HL-60/S4 treated with phorbol 12-myristate 13-acetate at 8.2 ng/mL for 4 days and 3 days (cell line): ENCODE data around the gene FANCC.

Source experiments
- in situ Hi-C: fragments of 300-500 bp; cut with MboI; formaldehyde crosslinking; loops from 2 replicates; pipeline ENCODE4 v1.15.0; 2022; ENCODE audit warnings: low sequenced_read_pairs

FANCC gene

DNA sequence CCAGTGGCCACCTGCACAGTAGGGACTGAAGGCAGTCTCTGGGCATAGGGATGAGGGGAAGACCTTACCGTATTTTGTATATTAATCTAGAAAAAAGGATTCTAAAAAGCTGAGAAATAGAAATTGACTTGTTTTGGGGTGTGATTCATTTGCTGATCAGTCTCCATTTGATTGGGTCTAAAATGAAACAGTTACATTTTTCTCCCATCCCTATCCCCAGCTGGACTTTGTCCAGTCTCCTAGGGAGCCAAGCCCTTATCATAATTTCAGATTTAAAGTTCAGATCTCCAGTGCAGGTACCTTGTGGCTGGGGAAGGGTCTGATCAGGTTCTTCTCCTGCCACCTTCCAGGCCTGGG, 240.8 kb downstream of the FANCC start:
- in situ Hi-C loops: no loop called here

DNA sequence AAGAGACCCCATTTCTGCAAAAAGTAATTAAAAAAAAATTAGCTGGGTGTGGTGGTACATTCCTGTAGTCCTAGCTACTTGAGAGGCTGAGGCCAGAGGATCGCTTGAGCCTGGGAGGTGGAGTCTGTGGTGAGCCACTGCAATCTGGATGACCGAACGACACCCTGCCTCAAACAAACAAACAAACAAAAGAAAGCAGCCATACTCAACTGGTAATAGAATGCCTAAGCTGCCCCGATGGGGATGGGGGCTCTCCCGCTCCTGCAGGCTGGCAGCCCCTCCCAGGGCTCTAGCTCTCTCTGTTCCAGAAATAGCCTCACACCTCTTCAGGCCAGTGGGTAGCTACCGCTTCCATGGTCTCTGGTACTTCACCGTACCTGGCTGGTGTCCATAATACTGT, 241.8 kb downstream of the FANCC start:
- in situ Hi-C loops: no loop called here

GRCh38 chr9:95074632-95075031, 242.9 kb downstream of the FANCC start:
- in situ Hi-C loops: no loop called here

- in situ Hi-C loops: no loop called here
Observed at GRCh38 chr9:95073918-95074317, 243.6 kb downstream of the FANCC start.

DNA sequence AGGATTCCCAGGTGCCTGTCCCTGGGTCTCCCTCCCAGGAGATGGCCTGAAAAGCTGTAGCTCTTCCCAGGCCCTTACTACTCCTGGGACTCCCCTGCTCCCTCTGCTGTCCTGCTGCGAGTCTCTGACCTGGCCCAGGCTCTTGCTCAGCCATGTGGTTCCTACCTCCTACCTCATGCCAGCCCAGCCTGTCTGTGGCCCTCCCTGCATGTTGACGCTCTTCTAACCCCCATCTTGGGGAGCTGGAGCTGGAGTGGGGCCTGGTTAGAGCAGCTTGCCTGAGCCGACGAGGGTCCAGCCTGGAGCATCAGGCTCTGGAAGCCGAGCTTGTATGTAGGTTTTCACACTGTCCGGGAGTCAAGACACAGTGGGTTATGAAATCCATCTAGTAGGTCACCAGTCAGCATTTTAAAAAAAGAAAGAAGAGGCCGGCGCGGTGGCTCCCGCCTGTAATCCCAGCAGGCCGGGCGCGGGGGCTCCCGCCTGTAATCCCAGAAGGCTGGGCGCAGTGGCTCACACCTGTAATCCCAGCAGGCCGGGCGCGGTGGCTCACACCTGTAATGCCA, 244.4 kb downstream of the FANCC start:
- in situ Hi-C loops: no loop called here

DNA sequence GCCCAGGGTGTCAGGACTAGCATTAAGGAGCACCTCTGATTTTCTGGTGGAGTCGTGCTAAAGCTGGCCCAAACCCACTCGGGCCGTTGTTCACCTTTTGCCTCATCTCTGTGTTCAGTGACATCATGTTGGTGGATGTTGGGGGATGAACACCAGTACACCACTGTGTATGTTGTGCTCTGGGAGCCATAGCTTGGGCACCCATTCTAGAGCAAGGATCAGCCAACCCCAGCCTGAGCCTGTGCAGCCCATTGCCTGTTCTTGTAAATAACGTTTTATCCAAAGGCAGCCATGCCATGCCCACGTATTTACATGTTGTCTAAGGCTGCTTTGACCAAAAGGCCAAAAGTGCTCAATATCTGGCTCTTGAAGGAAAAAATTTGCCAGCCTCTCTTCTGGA, 245.6 kb downstream of the FANCC start:
- in situ Hi-C loops: no loop called here

- in situ Hi-C loops: no loop called here
Observed at GRCh38 chr9:95071450-95071849, 246.1 kb downstream of the FANCC start.

- in situ Hi-C loops: no loop called here
Observed at GRCh38 chr9:95070549-95071021, 246.9 kb downstream of the FANCC start.

GRCh38 chr9:95067897-95068296, 249.6 kb downstream of the FANCC start:
- in situ Hi-C loops: no loop called here

GRCh38 chr9:95067057-95067456, 250.5 kb downstream of the FANCC start:
- in situ Hi-C loops: no loop called here

GRCh38 chr9:95065224-95065623, 252.3 kb downstream of the FANCC start:
- in situ Hi-C loops: no loop called here

GRCh38 chr9:95063300-95063699, 254.2 kb downstream of the FANCC start:
- in situ Hi-C loops: no loop called here

DNA sequence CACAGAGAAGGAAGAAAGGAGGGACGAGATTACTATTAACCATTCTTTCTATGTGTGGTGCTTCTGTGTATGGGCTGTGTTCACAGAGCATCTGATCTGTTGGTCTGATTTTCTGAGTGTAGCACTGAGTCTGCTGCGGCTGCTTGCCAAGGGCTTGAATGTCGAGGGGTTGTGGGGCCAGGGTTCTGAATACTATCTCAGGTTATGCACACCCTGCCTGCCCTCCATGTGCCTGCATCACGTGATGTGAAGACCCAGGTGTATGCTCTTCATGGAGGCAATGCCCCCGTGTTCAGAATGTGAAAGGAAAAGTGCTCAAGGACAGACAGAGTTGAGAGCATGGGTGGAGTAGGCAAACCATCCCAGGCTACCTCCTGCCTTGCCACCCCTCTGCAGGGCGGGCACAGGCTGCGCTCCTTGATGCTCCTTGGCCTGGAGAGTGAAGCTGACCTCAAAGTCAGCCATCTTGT, 254.9 kb downstream of the FANCC start:
- in situ Hi-C loops: no loop called here

DNA sequence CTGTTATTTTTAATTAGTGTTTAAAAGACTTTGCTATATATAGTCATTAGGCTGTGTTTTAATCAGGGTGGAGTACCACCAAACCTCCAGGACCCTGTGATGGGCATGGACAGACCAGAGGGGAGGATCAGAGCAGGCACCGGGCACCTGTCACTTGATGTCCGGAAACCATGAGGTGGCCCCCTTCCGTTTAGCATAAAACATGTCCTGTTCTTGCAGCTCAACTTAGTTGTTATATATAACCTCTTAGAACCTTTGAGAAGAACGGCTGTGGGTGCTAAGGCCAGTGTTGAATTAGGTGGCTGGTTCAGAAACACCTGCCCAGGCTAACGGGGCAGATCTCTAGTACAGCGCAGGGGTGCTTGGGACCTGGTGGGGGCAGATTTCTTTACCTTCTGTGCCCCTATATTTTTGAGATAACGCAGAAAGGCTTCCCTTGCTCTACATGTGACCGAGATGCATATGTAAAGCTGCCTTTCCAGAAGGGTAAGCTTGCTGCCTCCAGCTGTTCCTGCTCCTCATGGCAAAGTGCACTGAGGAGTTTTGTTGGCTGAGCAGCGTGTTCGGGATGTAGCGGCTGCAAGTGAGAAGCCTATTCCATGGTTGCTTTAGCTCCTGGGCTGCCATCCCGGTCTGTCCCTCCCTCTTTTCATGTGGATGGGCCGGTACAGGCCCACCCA, 255.5 kb downstream of the FANCC start:
- in situ Hi-C loops: no loop called here

DNA sequence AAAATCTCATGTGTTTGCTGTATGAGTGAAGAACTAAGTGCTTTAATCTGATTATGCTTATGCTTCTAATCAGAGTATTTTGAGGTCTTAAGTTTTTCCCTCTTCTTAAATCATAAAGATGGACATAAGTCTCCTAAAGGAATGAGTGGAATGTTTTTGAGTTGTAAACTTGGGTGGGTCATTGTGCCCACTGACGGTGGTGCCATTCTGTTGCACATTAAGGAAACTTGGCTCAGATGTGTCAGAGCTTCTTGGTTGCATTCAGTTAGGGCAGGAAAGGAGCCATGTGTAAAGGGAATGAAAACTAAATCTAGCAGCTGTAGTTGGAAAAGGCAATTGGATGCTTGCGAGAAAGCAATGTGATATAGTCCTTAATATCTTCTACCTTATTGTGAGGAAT, 256.6 kb downstream of the FANCC start:
- in situ Hi-C loops: no loop called here

DNA sequence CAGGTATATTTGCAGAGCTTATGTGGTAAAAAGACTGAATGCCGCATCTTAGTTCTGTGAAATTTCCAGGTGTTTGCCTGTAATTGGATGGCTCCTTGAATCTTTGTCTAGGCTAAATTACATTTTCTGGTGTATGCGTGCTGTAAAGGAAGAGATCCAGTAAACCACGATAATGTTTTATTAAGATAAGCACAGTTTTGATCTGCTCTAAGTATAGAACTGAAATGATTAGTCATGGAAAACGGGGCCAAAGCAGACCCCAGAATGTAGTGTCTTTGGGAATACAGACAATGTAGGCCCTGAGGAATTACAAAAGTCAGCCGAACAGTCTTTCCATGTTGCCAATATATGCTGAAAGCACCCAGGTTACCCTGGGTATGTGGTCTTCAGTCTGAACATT, 257.3 kb downstream of the FANCC start:
- in situ Hi-C loops: no loop called here

- in situ Hi-C loops: no loop called here
Observed at GRCh38 chr9:95058795-95059386, 258.6 kb downstream of the FANCC start.

DNA sequence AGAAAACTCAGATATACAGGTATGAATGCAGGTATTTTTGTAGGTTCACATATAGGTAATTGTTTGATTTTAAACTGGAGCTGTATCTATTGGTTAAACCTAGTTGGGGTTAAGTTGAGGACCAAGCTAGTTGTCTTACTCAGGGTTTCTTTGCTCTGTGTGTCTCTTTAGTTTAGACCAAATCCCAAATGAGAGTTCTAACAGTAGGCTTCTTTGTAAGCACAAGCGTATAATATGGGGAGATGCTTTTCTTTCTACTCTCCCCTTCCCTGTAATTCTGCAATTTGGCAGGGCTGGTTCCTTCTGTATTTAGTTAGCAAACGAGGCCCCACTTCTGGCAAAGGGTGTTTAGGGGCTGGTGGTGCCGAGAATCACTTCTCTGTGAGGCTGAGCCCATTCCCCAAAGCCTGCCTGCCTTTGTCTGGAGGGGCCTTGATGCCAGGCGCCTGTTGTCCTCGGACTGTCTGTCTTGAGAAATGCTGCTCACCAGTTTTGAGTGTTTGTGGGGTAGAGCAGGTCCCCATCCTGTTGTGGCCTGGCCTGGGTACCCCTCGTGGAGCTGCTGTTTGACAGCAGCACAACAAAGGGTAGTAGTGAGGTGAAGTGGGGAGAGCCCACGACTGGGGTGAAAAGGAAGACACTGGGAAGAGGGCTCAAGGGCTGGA, 259.3 kb downstream of the FANCC start:
- in situ Hi-C loops: no loop called here

DNA sequence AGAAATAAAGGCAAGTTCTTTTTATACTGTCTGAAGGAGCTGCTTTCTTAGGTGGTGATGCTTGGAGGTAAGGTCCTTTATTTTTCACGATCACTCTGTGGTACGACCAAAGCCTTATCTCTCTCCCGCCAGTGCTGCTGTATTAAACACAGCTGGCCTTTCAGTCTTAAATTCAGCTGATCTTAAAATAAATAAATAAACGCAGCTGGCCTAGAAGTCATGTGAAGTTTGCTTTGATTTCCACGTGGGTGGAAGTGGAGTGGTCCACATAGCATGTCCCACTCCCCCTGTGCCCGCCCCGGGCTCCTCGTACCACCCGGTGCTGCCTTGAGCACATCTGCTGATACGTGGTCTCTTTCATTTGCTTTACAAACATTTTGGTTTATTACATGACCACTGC, 260.4 kb downstream of the FANCC start:
- in situ Hi-C loops: no loop called here

DNA sequence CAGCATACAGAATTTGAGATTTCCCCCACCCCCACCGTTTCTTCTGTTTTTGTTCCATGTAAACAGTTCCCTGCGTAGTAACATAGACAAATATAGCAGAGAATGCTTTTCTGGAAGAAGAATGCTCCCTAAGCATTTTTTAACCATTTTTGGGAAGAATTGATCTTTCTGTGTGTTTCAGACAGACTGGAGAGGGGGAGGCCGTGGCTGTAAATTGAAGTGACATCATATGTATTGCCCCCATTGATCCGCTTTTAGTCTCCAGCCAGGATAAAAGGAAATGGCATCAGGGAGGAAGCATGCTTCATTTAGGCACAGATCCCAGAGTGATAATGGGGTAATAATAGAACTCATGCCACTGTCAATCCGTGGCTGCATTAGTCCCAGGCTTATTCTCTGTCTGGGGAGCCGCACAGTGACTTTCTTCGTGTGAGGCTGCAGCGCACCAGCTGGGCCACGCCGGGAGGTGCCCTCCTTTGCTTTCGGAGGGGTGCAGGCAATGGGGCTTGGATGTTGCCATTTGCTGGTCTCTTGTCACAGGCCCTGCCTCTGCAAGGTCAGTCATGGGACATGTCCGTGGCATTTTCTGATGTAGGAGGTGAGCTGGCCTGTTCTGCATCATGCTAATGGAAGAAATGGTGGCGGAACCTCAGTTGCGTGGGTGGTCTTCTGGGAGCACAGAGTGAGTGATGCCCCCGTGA, 261.5 kb downstream of the FANCC start:
- in situ Hi-C loops: no loop called here

GRCh38 chr9:95055334-95055850, 262.1 kb downstream of the FANCC start:
- in situ Hi-C loops: no loop called here
